GM12878 (cell line): Measurements from ENCODE around the gene GHRH. TPM values are rescaled to one million over a fixed set of nuclear protein-coding genes. Genes with fewer than 3 reads are reported as not detected.

ENCODE experiments used
- ATAC-seq: fragments of 200-7000 bp; cut with Tn5 transposase; 3 replicates; pipeline ENCODE4 v1.9.1; 2020; ENCODE audit warnings: mild to moderate bottlenecking, moderate library complexity
- BruUV-seq: library from RNA; stranded (reverse); fragments of 400-500 nt; replicated peaks from 2 replicates; lab custom pipeline; 2021; lab: Mats Ljungman, UMichigan
- CTCF ChIA-PET: fragments of 300-600 bp; sonication (Branson Sonifier 250); formaldehyde crosslinking; extraction: SDS; loops from one replicate; lab custom pipeline; 2021; ENCODE audit warnings: inconsistent platforms; lab: Yijun Ruan, JAX
- POLR2A ChIA-PET: fragments of 350-600 bp; formaldehyde crosslinking; extraction: SDS; loops from one replicate; lab custom pipeline; 2021; ENCODE audit warnings: inconsistent platforms; lab: Charles Lee
- RAD21 ChIA-PET: fragments of 300-600 bp; sonication (Branson Sonifier 250); formaldehyde crosslinking; loops from one replicate; lab custom pipeline; 2023; ENCODE audit warnings: antibody characterized with exemption; ENCODE audit not compliant: unreplicated experiment; lab: Charles Lee
- SMC1A ChIA-PET: fragments of 300-600 bp; sonication (Branson Sonifier 250); formaldehyde crosslinking; loops from one replicate; lab custom pipeline; 2023; ENCODE audit not compliant: unreplicated experiment, uncharacterized antibody; lab: Charles Lee
- DNase-seq: peaks from one replicate; pipeline ENCODE4 v3.0.0-alpha.2; 2011; ENCODE audit warnings: low read depth, low spot score
- FAIRE-seq: peaks from 3 replicates; lab custom pipeline; 2011; peaks lifted over from hg19 to GRCh38; lab: Jason Lieb, UNC
- H2AFZ ChIP-seq: 2 replicates; pipeline ENCODE4 v1.6.0; 2011; ENCODE audit warnings: low read depth, low read length, control low read depth; ENCODE audit not compliant: control insufficient read depth
- H3K27ac ChIP-seq: 2 replicates; pipeline ENCODE4 v1.5.1; 2011; ENCODE audit warnings: control low read depth; ENCODE audit not compliant: control insufficient read depth, insufficient read depth
- H3K27me3 ChIP-seq, 2 experiments: replicated peaks in 1 of 2; 2 replicates each; pipeline versions ENCODE4 v1.6.0 to v1.6.1; 2011; ENCODE audit warnings: low read length in 1 of 2; ENCODE audit not compliant: control insufficient read depth in 2 of 2, insufficient read depth in 2 of 2
- H3K36me3 ChIP-seq, 2 experiments: 2 replicates each; pipeline ENCODE4 v1.5.1; 2011; ENCODE audit warnings: low read length in 1 of 2; ENCODE audit not compliant: control insufficient read depth in 2 of 2, insufficient read depth in 2 of 2
- H3K4me1 ChIP-seq: 2 replicates; pipeline ENCODE4 v1.6.1; 2011; ENCODE audit warnings: mild to moderate bottlenecking, low read length, moderate library complexity, mixed read lengths; ENCODE audit not compliant: control insufficient read depth, insufficient read depth
- H3K4me2 ChIP-seq: 2 replicates; pipeline ENCODE4 v1.6.0; 2011; ENCODE audit warnings: control low read depth; ENCODE audit not compliant: control insufficient read depth, insufficient read depth
- H3K4me3 ChIP-seq: fragments of 200-600 bp; sonication (generic); 2 replicates; pipeline ENCODE4 v1.5.1; 2016
- H3K79me2 ChIP-seq: 2 replicates; pipeline ENCODE4 v1.6.0; 2011; ENCODE audit warnings: low read length; ENCODE audit not compliant: control insufficient read depth, insufficient read depth
- H3K9ac ChIP-seq: 2 replicates; pipeline ENCODE4 v1.8.0; 2011; ENCODE audit warnings: low read length, control low read depth, mixed read lengths; ENCODE audit not compliant: control insufficient read depth, insufficient read depth
- H3K9me3 ChIP-seq: replicated peaks from 3 replicates; pipeline ENCODE4 v1.5.1; 2011; ENCODE audit warnings: mild to moderate bottlenecking, low read length; ENCODE audit not compliant: control insufficient read depth, insufficient read depth
- H4K20me1 ChIP-seq: 2 replicates; pipeline ENCODE4 v1.6.0; 2011; ENCODE audit not compliant: control insufficient read depth, insufficient read depth
- IKZF2 ChIP-seq, 2 experiments: fragments of 450-650 bp; IDR thresholded peaks; 2 replicates each; pipeline ENCODE4 v1.6.1; 2017; ENCODE audit warnings: mild to moderate bottlenecking in 2 of 2, moderate library complexity in 2 of 2
- KDM1A ChIP-seq: fragments of 200-600 bp; sonication (generic); IDR thresholded peaks from 2 replicates; pipeline ENCODE4 v1.6.1; 2016; ENCODE audit warnings: borderline replicate concordance
- PAX5 ChIP-seq: IDR thresholded peaks from 2 replicates; pipeline ENCODE4 v1.6.1; 2011; ENCODE audit warnings: low read depth, low read length, borderline replicate concordance
- SRF ChIP-seq, 2 experiments: IDR thresholded peaks; 2 replicates each; pipeline ENCODE4 v1.6.1; 2011; ENCODE audit warnings: low read depth in 2 of 2, low read length in 2 of 2, mild to moderate bottlenecking in 1 of 2, moderate library complexity in 1 of 2
- ZNF24 ChIP-seq: fragments of 450-650 bp; IDR thresholded peaks from 2 replicates; pipeline ENCODE4 v1.6.1; 2017; ENCODE audit warnings: antibody characterized with exemption, mild to moderate bottlenecking
- WGBS: methylation state at CpG from one replicate; pipeline ENCODE4 v1.1.6; 2016; ENCODE audit warnings: low lambda C conversion rate; ENCODE audit not compliant: insufficient replicate concordance, insufficient coverage; ENCODE audit errors: missing lambda C conversion rate; 5-methylcytosine and 5-hydroxymethylcytosine counted together
- in situ Hi-C: fragments of 300-500 bp; cut with MboI; formaldehyde crosslinking; loops from 9 replicates; pipeline ENCODE4 v1.14.3; 2018; ENCODE audit warnings: mixed read lengths
- intact Hi-C: fragments of 100-400 bp; cut with micrococcal nuclease; formaldehyde crosslinking; loops from one replicate; pipeline ENCODE4 v1.14.2; 2022; ENCODE audit not compliant: unreplicated experiment
- polyA plus RNA-seq, 11 experiments: library from polyadenylated mRNA; depleted of rRNA in 4 of 11; unstranded in 6 of 11; stranded (reverse) in 5 of 11; fragments of >200 nt; fragmentation: Nextera tagmentation in 4 of 11; fragmentation: Illumina TruSeq in 1 of 11; extraction: Ambion mirVana in 4 of 11; extraction: Trizol in 1 of 11; gene quantifications; 1 replicate in 1 of 11; 2 replicates in 10 of 11; pipeline versions ENCODE4 v1.2.1 to v1.2.3, GENCODE V29; 2011 to 2016; ENCODE audit warnings: inconsistent platforms in 2 of 11, missing spikeins in 2 of 11, low read depth in 1 of 11
- total RNA-seq, 4 experiments: library from RNA; depleted of rRNA in 3 of 4; stranded (reverse); fragments of >200 nt in 3 of 4; fragmentation: Illumina TruSeq in 1 of 4; extraction: Trizol in 1 of 4; gene quantifications; 2 replicates each; pipeline versions ENCODE4 v1.2.1 to v1.2.3, GENCODE V29; 2013 to 2021
- TF ChIP-seq, protein P1 (sequence below): fragments of 450-650 bp; conservative IDR thresholded peaks from 2 replicates; pipeline ENCODE4 v1.6.1; 2017; ENCODE audit warnings: mild to moderate bottlenecking, moderate library complexity

The GHRH gene
- total and polyA plus RNA-seq, 10 of the 15 experiments (the other 5 are each of a cell fraction or from before 2014, with no cell fraction given): not detected

- Histone ChIP-seq H3K4me2 (no peak overlapping the region), H3K9me3 (no peaks in the 10 kb centered on the region), H2AFZ (no peak overlapping the region), H3K36me3 (no peaks in the 10 kb centered on the region), H3K4me1 (no peaks in the 10 kb centered on the region), H3K79me2 (no peaks in the 10 kb centered on the region), H3K27ac (no peak overlapping the region), H3K4me3 (no peak overlapping the region), H3K27me3 (no peaks in the 10 kb centered on the region), H3K9ac (no peak overlapping the region), H4K20me1 (no peaks in the 10 kb centered on the region)
- ChIA-PET POLR2A (no interaction called here), CTCF (no interaction called here), SMC1A (interaction anchor here (0.7 to 1.2 kb wide), 2 partner anchors 15 to 330 kb away, joined by 3 read pairs; no protein-coding TSS in a partner anchor), RAD21 (no interaction called here)
- ATAC-seq (no peak), FAIRE-seq (no peak), DNase-seq (no peak)
- BruUV-seq: no TSS peak
- WGBS: 83% methylated on average over 15 of the region's 15 CpGs
- in situ Hi-C loops (no loop called here), intact Hi-C loops (no loop called here)
- TF ChIP-seq, protein P1, sequence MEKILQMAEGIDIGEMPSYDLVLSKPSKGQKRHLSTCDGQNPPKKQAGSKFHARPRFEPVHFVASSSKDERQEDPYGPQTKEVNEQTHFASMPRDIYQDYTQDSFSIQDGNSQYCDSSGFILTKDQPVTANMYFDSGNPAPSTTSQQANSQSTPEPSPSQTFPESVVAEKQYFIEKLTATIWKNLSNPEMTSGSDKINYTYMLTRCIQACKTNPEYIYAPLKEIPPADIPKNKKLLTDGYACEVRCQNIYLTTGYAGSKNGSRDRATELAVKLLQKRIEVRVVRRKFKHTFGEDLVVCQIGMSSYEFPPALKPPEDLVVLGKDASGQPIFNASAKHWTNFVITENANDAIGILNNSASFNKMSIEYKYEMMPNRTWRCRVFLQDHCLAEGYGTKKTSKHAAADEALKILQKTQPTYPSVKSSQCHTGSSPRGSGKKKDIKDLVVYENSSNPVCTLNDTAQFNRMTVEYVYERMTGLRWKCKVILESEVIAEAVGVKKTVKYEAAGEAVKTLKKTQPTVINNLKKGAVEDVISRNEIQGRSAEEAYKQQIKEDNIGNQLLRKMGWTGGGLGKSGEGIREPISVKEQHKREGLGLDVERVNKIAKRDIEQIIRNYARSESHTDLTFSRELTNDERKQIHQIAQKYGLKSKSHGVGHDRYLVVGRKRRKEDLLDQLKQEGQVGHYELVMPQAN: no peak
- TF ChIP-seq IKZF2 (IDR thresholded peaks at IDR 0.05) (no peak), SRF (IDR thresholded peaks at IDR 0.05; ENCODE audit: low read depth in 2 of 2, low read length in 2 of 2) (no peak), PAX5 (no peak), ZNF24 (no peak), KDM1A (no peak)
Measured at GRCh38 chr20:37251825-37252477, 9.7 kb downstream of the GHRH start.
